Measurements from ENCODE around the gene ZNF212.
"Not testable (repeated sequence)": the region's sequence is repeated elsewhere in the genome, so short reads cannot be mapped to it uniquely, and the experiment has no call there.

- not testable (repeated sequence) for TF ChIP-seq POLR2A, CTCF (IDR thresholded peaks at IDR 0.05)
Observed at GRCh38 chr7:149274424-149274823, 35.0 kb downstream of the ZNF212 start.

Measured in right lobe of liver (tissue), 4 donors.